A549 (cell line): ENCODE results near the gene GRAMD2B. TPM values are rescaled to one million over a fixed set of nuclear protein-coding genes. Genes with fewer than 3 reads are reported as not detected.

Source experiments
- ATAC-seq, 2 experiments: fragments of 200-7000 bp in 1 of 2; fragments of >200 bp in 1 of 2; cut with Nextera tagmentation in 1 of 2; cut with Tn5 transposase in 1 of 2; 3 replicates each; pipeline versions ENCODE4 v1.8.0 to v1.9.1; 2018 to 2020; ENCODE audit warnings: mild to moderate bottlenecking in 1 of 2, moderate library complexity in 1 of 2
- CTCF ChIA-PET: fragments of 300-600 bp; sonication (Branson Sonifier 250); formaldehyde crosslinking; extraction: SDS; loops from one replicate; lab custom pipeline; 2021; ENCODE audit warnings: antibody characterized with exemption, inconsistent platforms; lab: Yijun Ruan, JAX
- POLR2A ChIA-PET: fragments of 350-600 bp; formaldehyde crosslinking; extraction: SDS; loops from one replicate; lab custom pipeline; 2021; ENCODE audit warnings: antibody characterized with exemption, inconsistent platforms; lab: Yijun Ruan, JAX
- DNase-seq, 2 experiments: peaks; one replicate each; pipeline versions ENCODE4 v3.0.0 to v3.0.0-alpha.2; 2011 to 2016; ENCODE audit warnings: low read depth in 1 of 2, low spot score in 1 of 2
- FAIRE-seq: peaks from 2 replicates; lab custom pipeline; 2011; peaks lifted over from hg19 to GRCh38; lab: Jason Lieb, UNC
- H3K27ac ChIP-seq, 2 experiments: fragments of >200 bp; sonication (Bioruptor Twin); formaldehyde crosslinking; 3 replicates each; pipeline ENCODE4 v1.5.1; 2016 to 2017
- H3K4me1 ChIP-seq: fragments of >200 bp; sonication (Bioruptor Twin); formaldehyde crosslinking; 3 replicates; pipeline ENCODE4 v1.6.1; 2016
- H3K4me2 ChIP-seq: fragments of >200 bp; sonication (Bioruptor Twin); formaldehyde crosslinking; 3 replicates; pipeline ENCODE4 v1.6.1; 2016
- H3K4me3 ChIP-seq: fragments of >200 bp; sonication (Bioruptor Twin); formaldehyde crosslinking; 3 replicates; pipeline ENCODE4 v1.5.1; 2016
- H3K9me3 ChIP-seq: fragments of >200 bp; sonication (Bioruptor Twin); formaldehyde crosslinking; 3 replicates; pipeline ENCODE4 v1.6.1; 2016
- CBX8 ChIP-seq: fragments of 200-600 bp; sonication (generic); IDR thresholded peaks from 2 replicates; pipeline ENCODE4 v1.6.1; 2016
- CHD4 ChIP-seq: fragments of 200-600 bp; sonication (generic); IDR thresholded peaks from 2 replicates; pipeline ENCODE4 v1.6.1; 2016; ENCODE audit warnings: antibody characterized with exemption, mild to moderate bottlenecking, borderline replicate concordance
- ELK1 ChIP-seq: fragments of 150-350 bp; IDR thresholded peaks from 2 replicates; pipeline ENCODE4 v1.6.1; 2014; ENCODE audit warnings: low read depth, mild to moderate bottlenecking, low read length
- FOXS1 ChIP-seq: fragments of 250-450 bp; sonication (Bioruptor Pico); IDR thresholded peaks from 2 replicates; pipeline ENCODE4 v1.5.0; 2020; ENCODE audit warnings: mild to moderate bottlenecking, moderate library complexity
- HES2 ChIP-seq: fragments of >200 bp; sonication (Bioruptor Twin); formaldehyde crosslinking; IDR thresholded peaks from 2 replicates; pipeline ENCODE4 v1.6.1; 2016
- HOXB5 ChIP-seq: fragments of 250-450 bp; sonication (Bioruptor Pico); IDR thresholded peaks from 2 replicates; pipeline ENCODE4 v1.5.0; 2020; ENCODE audit warnings: mild to moderate bottlenecking, moderate library complexity
- JUNB ChIP-seq: fragments of >200 bp; sonication (Bioruptor Twin); formaldehyde crosslinking; IDR thresholded peaks from 2 replicates; pipeline ENCODE4 v1.6.1; 2016
- KDM5A ChIP-seq: fragments of 200-600 bp; sonication (generic); IDR thresholded peaks from 2 replicates; pipeline ENCODE4 v1.6.1; 2016; ENCODE audit warnings: antibody characterized with exemption, mild to moderate bottlenecking
- MAZ ChIP-seq: fragments of 150-350 bp; IDR thresholded peaks from 2 replicates; pipeline ENCODE4 v1.6.1; 2014; ENCODE audit warnings: antibody characterized with exemption, low read depth, low read length, borderline replicate concordance
- NFE2L2 ChIP-seq: fragments of 150-350 bp; conservative IDR thresholded peaks from 2 replicates; pipeline ENCODE4 v1.6.1; 2014; ENCODE audit warnings: low read length
- NPAS2 ChIP-seq: fragments of 250-450 bp; sonication (Bioruptor Pico); IDR thresholded peaks from 2 replicates; pipeline ENCODE4 v1.8.0; 2022; ENCODE audit warnings: mild to moderate bottlenecking, moderate library complexity, borderline replicate concordance
- POLR2AphosphoS2 ChIP-seq: conservative IDR thresholded peaks from 2 replicates; pipeline ENCODE4 v1.6.1; 2012; ENCODE audit warnings: low read length, improper control_type of control experiment, inconsistent platforms
- RARB ChIP-seq: fragments of 250-450 bp; sonication (Bioruptor Pico); IDR thresholded peaks from 2 replicates; pipeline ENCODE4 v1.8.0; 2021; ENCODE audit warnings: mild to moderate bottlenecking, moderate library complexity
- RNF2 ChIP-seq: fragments of 200-600 bp; sonication (generic); IDR thresholded peaks from 2 replicates; pipeline ENCODE4 v1.6.1; 2016; ENCODE audit warnings: low read depth, mild to moderate bottlenecking, antibody characterized with exemption, moderate library complexity, borderline replicate concordance
- SMC3 ChIP-seq: fragments of >200 bp; sonication (Bioruptor Twin); formaldehyde crosslinking; IDR thresholded peaks from 3 replicates; pipeline ENCODE4 v1.6.1; 2018; ENCODE audit warnings: inconsistent platforms
- ZFP36 ChIP-seq: fragments of 450-650 bp; IDR thresholded peaks from 2 replicates; pipeline ENCODE4 v1.6.1; 2014; ENCODE audit warnings: borderline replicate concordance; ENCODE audit not compliant: partially characterized antibody
- ZSCAN20 ChIP-seq: fragments of 250-450 bp; sonication (Bioruptor Pico); IDR thresholded peaks from 2 replicates; pipeline ENCODE4 v1.8.0; 2022; ENCODE audit warnings: mild to moderate bottlenecking, moderate library complexity
- WGBS: methylation state at CpG from one replicate; pipeline ENCODE4 v1.1.6; 2017; ENCODE audit errors: missing lambda C conversion rate; 5-methylcytosine and 5-hydroxymethylcytosine counted together
- polyA plus RNA-seq, 4 experiments: library from polyadenylated mRNA; depleted of rRNA in 3 of 4; stranded (reverse); fragments of >200 nt; fragmentation: RNase III in 1 of 4; extraction: RNeasy Plus Mini Kit Qiagen cat#74134 plus additional on column Dnase treatment in 1 of 4; gene quantifications; 2 replicates in 3 of 4; 3 replicates in 1 of 4; pipeline ENCODE4 v1.2.3, GENCODE V29; 2011 to 2017
- TF ChIP-seq, protein P1 (sequence below): IDR thresholded peaks from 2 replicates; pipeline ENCODE4 v1.6.1; 2012
- TF ChIP-seq, protein P2 (sequence below): IDR thresholded peaks from 2 replicates; pipeline ENCODE4 v1.6.1; 2012; ENCODE audit warnings: low read depth, borderline replicate concordance

The GRAMD2B gene
- polyA plus RNA-seq, 2 of the 4 experiments (the other 2 are of a cell fraction): 1.0 to 1.2 TPM

- ATAC-seq (no peak), DNase-seq (no peak), FAIRE-seq (no peak)
- Histone ChIP-seq H3K27ac (no peak overlapping the region), H3K4me1 (no peaks in the 10 kb centered on the region), H3K9me3 (no peaks in the 10 kb centered on the region; the same call in 2 of the 3 replicates), H3K4me3 (no peak overlapping the region), H3K4me2 (no peak overlapping the region)
- 71% methylated on average over 9 of the region's 9 CpGs for WGBS
- no peak for TF ChIP-seq MAZ
- CTCF ChIA-PET: interaction anchor here (0.8 to 1.4 kb wide), 3 partner anchors 15 to 176 kb away, joined by 3 to 4 read pairs (median 4); no protein-coding TSS in a partner anchor
- POLR2A ChIA-PET: no interaction called here
Measured at GRCh38 chr5:126514558-126515141, 91.4 kb downstream of the GRAMD2B start.

- Histone ChIP-seq H3K4me2 (no peak overlapping the region), H3K9me3 (no peaks in the 10 kb centered on the region; the same call in 2 of the 3 replicates), H3K27ac (no peak overlapping the region), H3K4me3 (no peak overlapping the region), H3K4me1 (no peaks in the 10 kb centered on the region)
- TF ChIP-seq JUNB (no peak), CHD4 (no peak), SMC3 (no peak), CBX8 (no peak), ELK1 (no peak), HES2 (no peak), ZFP36 (no peak), RNF2 (no peak), ZSCAN20 (CRISPR knock-in tag) (no peak), POLR2AphosphoS2 (no peak), HOXB5 (no peak), NFE2L2 (no peak), KDM5A (no peak), NPAS2 (CRISPR knock-in tag) (no peak)
- TF ChIP-seq, protein P1, sequence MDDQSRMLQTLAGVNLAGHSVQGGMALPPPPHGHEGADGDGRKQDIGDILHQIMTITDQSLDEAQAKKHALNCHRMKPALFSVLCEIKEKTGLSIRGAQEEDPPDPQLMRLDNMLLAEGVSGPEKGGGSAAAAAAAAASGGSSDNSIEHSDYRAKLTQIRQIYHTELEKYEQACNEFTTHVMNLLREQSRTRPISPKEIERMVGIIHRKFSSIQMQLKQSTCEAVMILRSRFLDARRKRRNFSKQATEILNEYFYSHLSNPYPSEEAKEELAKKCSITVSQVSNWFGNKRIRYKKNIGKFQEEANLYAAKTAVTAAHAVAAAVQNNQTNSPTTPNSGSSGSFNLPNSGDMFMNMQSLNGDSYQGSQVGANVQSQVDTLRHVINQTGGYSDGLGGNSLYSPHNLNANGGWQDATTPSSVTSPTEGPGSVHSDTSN: no peak
- TF ChIP-seq, protein P2, sequence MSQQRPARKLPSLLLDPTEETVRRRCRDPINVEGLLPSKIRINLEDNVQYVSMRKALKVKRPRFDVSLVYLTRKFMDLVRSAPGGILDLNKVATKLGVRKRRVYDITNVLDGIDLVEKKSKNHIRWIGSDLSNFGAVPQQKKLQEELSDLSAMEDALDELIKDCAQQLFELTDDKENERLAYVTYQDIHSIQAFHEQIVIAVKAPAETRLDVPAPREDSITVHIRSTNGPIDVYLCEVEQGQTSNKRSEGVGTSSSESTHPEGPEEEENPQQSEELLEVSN: no peak
- FAIRE-seq (no peak), DNase-seq (no peak), ATAC-seq (no peak)
- CTCF ChIA-PET: interaction anchor here (0.5 to 1.4 kb wide), 4 partner anchors 15 to 177 kb away, joined by 3 to 4 read pairs (median 3); no protein-coding TSS in a partner anchor
- POLR2A ChIA-PET: no interaction called here
Measured at GRCh38 chr5:126515337-126515736, 92.1 kb downstream of the GRAMD2B start.

DNA sequence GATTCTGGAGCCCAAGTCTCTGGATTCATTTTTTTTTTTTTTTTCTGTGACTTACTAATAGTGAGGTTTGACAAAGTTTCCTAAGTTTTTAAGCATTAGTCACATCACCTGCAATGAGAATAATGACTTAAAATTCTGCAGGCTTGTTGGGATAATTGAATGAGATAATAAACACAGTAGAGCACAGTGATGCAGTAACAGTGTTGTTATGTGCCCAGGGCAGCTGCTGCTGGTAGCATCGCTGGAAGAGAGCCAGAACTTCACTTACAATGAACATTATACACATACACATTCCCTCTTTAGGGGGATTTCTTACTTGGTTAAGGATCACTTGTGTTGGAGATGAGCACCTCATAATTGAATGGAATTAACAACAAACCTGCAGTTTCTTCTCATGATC, 92.9 kb downstream of the GRAMD2B start:
- POLR2A ChIA-PET: no interaction called here
- TF ChIP-seq FOXS1 (CRISPR knock-in tag): no peak
- TF ChIP-seq RARB: no peak
- no peak for TF ChIP-seq POLR2AphosphoS2
- TF ChIP-seq, all 56 proteins: peak for 0
- Histone ChIP-seq H3K9me3 (no peaks in the 10 kb centered on the region; the same call in 2 of the 3 replicates), H3K4me1 (no peaks in the 10 kb centered on the region), H3K4me2 (no peak overlapping the region), H3K4me3 (no peak overlapping the region), H3K27ac (no peak overlapping the region)
- CTCF ChIA-PET: interaction anchor here (0.5 to 1.8 kb wide), 3 partner anchors 18 to 178 kb away, joined by 3 to 4 read pairs (median 3); no protein-coding TSS in a partner anchor
- no peak for FAIRE-seq
- 35% methylated on average over 1 of the region's 1 CpG for WGBS
- no peak for ATAC-seq
- no peak for DNase-seq
